Upper lobe of right lung (tissue), 1 donor: Measurements from ENCODE around the gene ARHGEF2. TPM values are rescaled to one million over a fixed set of nuclear protein-coding genes. Genes with fewer than 3 reads are reported as not detected.

Source experiments
- ATAC-seq: fragments of 200-7000 bp; cut with Tn5 transposase; one replicate; pipeline ENCODE4 v1.9.1; 2020; ENCODE audit warnings: mild to moderate bottlenecking, moderate library complexity
- DNase-seq: peaks from one replicate; pipeline ENCODE4 v3.0.0-alpha.2; 2020
- H3K27ac ChIP-seq: fragments of 200-600 bp; one replicate; pipeline ENCODE4 v1.8.0; 2022
- H3K27me3 ChIP-seq: fragments of 200-600 bp; one replicate; pipeline ENCODE4 v1.8.0; 2022; ENCODE audit warnings: mild to moderate bottlenecking
- H3K36me3 ChIP-seq: fragments of 200-600 bp; one replicate; pipeline ENCODE4 v1.8.0; 2022
- H3K4me1 ChIP-seq: fragments of 200-600 bp; one replicate; pipeline ENCODE4 v1.8.0; 2022
- H3K4me3 ChIP-seq: fragments of 200-600 bp; one replicate; pipeline ENCODE4 v1.8.0; 2022; ENCODE audit warnings: mild to moderate bottlenecking
- H3K9me3 ChIP-seq: fragments of 200-600 bp; one replicate; pipeline ENCODE4 v1.8.0; 2022
- intact Hi-C: fragments of 100-400 bp; cut with DNase I; formaldehyde crosslinking; loops from one replicate; pipeline ENCODE4 v1.11.0; 2022
- total RNA-seq: library from RNA; stranded (reverse); fragmentation: NEBNext Ultra II Directional; extraction: Animal tissue kit (Norgen Biotek cat#: 25700); gene quantifications from one replicate; pipeline ENCODE4 v1.2.1, GENCODE V29; 2021
- TF ChIP-seq, protein P1 (sequence below): fragments of 200-600 bp; IDR thresholded peaks from one replicate; pipeline ENCODE4 v1.8.0; 2022; ENCODE audit warnings: antibody characterized with exemption
- donor health status: DM: no; HTN: yes; CAD: no; lungs with severe emphysema.

Gene ARHGEF2
- total RNA-seq, 1 donor from 2014 or later: 220 TPM

DNA sequence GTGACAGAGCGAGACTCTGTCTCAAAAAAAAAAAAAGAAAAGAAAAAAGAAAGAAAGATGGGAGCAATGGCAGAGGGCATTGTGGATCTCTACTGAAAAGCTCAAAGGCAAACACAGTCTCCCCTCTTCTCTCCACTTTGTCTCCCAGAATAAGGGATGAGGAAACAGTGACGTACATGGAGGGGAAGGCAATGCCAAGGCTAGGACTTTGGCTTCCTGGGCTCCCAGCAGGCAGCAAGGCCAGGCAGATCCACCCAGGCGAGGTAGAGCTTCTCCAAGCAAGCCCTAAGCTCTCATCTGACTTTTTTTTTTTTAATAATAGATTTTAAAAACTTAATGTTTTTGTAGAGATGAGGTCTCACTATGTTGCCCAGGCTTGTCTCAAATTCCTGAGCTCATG is 4.6 kb downstream of the ARHGEF2 start:
- ATAC-seq (no peak), DNase-seq (no peak)
- Histone ChIP-seq H3K4me1 (peaks cover 80% of the 10 kb centered on the region), H3K36me3 (peaks cover 34% of the 10 kb centered on the region), H3K27me3 (no peaks in the 10 kb centered on the region), H3K4me3 (no peak overlapping the region), H3K9me3 (no peaks in the 10 kb centered on the region), H3K27ac (peak overlapping the region; percentile 93)
- TF ChIP-seq, protein P1, sequence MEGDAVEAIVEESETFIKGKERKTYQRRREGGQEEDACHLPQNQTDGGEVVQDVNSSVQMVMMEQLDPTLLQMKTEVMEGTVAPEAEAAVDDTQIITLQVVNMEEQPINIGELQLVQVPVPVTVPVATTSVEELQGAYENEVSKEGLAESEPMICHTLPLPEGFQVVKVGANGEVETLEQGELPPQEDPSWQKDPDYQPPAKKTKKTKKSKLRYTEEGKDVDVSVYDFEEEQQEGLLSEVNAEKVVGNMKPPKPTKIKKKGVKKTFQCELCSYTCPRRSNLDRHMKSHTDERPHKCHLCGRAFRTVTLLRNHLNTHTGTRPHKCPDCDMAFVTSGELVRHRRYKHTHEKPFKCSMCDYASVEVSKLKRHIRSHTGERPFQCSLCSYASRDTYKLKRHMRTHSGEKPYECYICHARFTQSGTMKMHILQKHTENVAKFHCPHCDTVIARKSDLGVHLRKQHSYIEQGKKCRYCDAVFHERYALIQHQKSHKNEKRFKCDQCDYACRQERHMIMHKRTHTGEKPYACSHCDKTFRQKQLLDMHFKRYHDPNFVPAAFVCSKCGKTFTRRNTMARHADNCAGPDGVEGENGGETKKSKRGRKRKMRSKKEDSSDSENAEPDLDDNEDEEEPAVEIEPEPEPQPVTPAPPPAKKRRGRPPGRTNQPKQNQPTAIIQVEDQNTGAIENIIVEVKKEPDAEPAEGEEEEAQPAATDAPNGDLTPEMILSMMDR: no peak
- intact Hi-C loops: no loop called here

DNA sequence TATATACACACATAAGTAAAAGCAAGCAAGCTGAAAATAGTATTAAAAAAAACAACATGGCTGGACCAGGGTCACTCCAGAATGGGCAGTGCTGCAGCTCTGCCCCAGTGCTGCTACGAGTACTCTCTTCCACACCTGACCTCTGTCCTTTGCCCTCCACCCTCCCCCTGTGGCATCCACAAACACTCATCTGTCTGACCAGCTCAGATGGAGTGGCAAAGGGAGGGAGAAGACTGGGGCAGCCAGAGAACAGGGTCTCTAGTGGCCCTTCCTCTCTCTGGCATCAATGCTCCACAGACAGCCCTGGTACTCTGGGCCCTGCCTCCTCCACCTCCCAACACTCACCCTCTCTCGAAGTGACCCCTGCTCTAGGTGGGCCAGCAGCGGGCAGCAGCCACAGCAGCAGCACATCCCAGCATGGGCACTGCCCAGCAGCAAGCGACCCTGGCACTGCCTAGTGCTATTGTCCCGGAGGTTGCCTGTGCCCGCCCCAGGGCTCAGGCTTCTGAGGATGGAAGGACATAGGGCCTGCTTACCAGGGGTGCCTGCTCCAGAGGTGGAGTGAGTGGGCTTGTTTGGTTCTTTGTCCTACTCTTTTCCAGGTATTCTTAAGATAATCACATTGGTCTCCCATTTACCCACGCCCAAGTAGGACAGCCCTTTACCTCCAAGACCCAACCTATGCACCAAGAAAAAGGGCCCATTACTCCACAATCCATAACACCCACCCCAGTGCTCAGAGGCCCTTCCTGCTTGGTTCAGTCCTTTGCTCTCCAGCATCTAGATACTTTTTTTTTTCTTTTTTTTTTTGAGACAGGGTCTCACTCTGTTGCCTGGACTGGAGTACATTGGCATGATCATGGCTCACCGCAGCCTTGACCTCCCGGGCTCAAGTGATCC is 6.2 kb downstream of the ARHGEF2 start:
- peaks cover 93% of the 10 kb centered on the region for H3K4me1 ChIP-seq
- H3K4me3 ChIP-seq: no peak overlapping the region
- intact Hi-C loops: no loop called here
- ATAC-seq: no peak
- H3K9me3 ChIP-seq: no peaks in the 10 kb centered on the region
- no peaks in the 10 kb centered on the region for H3K27me3 ChIP-seq
- H3K27ac ChIP-seq: peak overlapping the region; percentile 55
- DNase-seq: no peak
- H3K36me3 ChIP-seq: peaks cover 49% of the 10 kb centered on the region
- TF ChIP-seq, protein P1: no peak

DNA sequence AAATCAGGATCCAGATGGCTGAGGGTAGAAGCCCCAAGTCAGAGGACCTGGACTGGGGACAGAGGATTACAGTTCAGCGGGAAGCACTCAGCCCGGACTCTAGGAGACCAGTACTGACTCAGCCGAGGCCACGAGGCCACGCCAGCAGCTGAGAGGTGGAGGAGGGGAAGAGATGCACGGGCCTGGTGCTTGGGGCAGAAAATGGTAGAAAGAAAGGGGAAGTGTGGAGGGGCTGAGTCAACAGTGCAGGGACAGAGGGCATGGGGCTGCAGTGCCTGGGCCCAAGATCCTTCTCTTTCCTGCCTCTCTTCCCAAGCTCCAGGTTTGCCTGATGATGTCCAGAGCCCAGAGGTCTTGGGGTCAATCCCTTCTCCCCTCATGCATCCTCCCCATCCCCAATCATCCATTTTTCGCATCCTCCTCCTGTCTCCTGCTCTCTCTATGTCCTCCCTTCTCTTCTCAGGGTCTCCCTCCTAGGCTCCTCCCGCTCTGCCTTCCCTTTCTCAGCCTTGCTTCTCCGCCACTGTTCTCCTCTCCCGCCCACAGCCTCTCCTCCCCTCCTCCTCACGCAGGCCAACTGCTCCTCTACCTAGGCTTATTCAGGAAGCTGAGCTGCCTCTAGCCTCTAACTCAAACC is 7.7 kb downstream of the ARHGEF2 start:
- peak overlapping the region; percentile 70 for H3K27ac ChIP-seq
- intact Hi-C loops: no loop called here
- H3K36me3 ChIP-seq: peaks cover 64% of the 10 kb centered on the region

DNA sequence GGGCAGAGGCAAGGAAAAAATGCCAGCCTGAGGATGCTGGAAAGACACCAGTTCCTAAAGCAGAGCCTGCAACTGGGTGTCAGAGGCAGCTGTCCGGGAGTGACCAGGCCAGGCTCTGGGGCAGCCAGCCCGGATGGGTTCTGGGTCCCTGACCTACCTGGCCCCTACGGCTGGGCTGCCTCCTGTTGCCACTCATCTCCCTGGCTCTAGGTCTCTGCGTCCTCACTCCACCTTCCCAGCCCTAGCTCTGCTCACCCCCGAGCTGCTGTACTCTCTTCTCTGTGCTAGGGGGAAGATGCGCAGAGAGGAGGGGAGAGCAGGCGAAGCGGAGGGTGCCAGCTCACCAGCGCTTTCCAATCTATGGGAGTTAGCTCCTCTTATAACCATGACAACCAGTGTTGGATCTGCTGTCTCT is 9.0 kb downstream of the ARHGEF2 start:
- DNase-seq (no peak), ATAC-seq (no peak)
- H3K4me1 ChIP-seq: peaks cover 76% of the 10 kb centered on the region
- H3K4me3 ChIP-seq: no peak overlapping the region
- TF ChIP-seq, protein P1: no peak
- intact Hi-C loops: no loop called here
- H3K9me3 ChIP-seq: no peaks in the 10 kb centered on the region
- H3K27ac ChIP-seq: peak overlapping the region; percentile 70
- no peaks in the 10 kb centered on the region for H3K27me3 ChIP-seq
- peaks cover 77% of the 10 kb centered on the region for H3K36me3 ChIP-seq

More for the DNA sequence above, 7.7 kb downstream of the ARHGEF2 start:
- Histone ChIP-seq H3K9me3 (no peaks in the 10 kb centered on the region), H3K4me1 (peaks cover 89% of the 10 kb centered on the region), H3K27me3 (no peaks in the 10 kb centered on the region), H3K4me3 (no peak overlapping the region)
- TF ChIP-seq, protein P1: no peak
- DNase-seq (peak; percentile 89), ATAC-seq (peak; percentile 89)

DNA sequence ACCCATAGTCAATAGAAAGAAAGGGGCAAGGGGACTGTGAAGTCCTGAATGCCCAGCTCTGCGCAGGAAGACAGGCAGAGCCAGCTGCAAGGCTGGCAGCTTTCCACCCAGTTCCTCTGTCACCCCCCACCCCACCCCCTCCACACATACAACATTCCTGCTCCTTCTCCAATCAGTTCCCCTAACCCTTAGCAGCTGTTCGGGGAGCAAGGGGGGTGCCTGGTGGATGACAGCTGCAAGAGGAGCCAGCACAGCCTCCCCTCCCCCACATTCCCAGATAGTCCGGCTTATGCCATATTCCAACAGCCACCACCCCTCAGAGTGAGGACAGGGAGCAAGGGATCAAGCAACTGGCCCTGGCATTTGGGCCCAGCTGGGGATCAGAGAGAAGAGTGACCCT is 9.7 kb downstream of the ARHGEF2 start:
- intact Hi-C loops: no loop called here

More for the DNA sequence above, 9.7 kb downstream of the ARHGEF2 start:
- H3K9me3 ChIP-seq: no peaks in the 10 kb centered on the region
- ATAC-seq: no peak
- TF ChIP-seq, protein P1: no peak
- no peaks in the 10 kb centered on the region for H3K27me3 ChIP-seq
- no peak for DNase-seq
- no peak overlapping the region for H3K4me3 ChIP-seq
- H3K36me3 ChIP-seq: peaks cover 77% of the 10 kb centered on the region
- peaks cover 69% of the 10 kb centered on the region for H3K4me1 ChIP-seq
- peak overlapping the region; percentile 70 for H3K27ac ChIP-seq
